PC-9 (cell line): ENCODE results near the gene SSR1.

Experiments
- CTCF ChIP-seq: fragments of 200-600 bp; sonication (generic); conservative IDR thresholded peaks from 2 replicates; pipeline ENCODE4 v1.6.1; 2017; ENCODE audit warnings: mixed run types, antibody characterized with exemption, mild to moderate bottlenecking, moderate library complexity
- EZH2 ChIP-seq: fragments of 200-600 bp; sonication (generic); IDR thresholded peaks from 2 replicates; pipeline ENCODE4 v1.8.0; 2017; ENCODE audit warnings: antibody characterized with exemption, low read depth

GRCh38 chr6:7313505-7314165, 636 bp upstream of the SSR1 start:
- no peak for TF ChIP-seq CTCF
- TF ChIP-seq EZH2 = no peak
